Measurements from ENCODE around the gene DRD3.

Gene DRD3

GRCh38 chr3:114178770-114179368, at the start of gene DRD3:
TSS of gene DRD3 (minus strand) at chr3:114179052. CDS start at chr3:114171992, 7,060 bp downstream.
- no peak within 1 kb of the TSS for H3K9ac ChIP-seq
- no peaks in the 10 kb centered on the region for H3K36me3 ChIP-seq
- H3K27me3 ChIP-seq = no peaks in the 10 kb centered on the region
- H4K20me1 ChIP-seq = no peaks in the 10 kb centered on the region
- H3K4me2 ChIP-seq = no peak within 1 kb of the TSS
- H3K4me1 ChIP-seq = no peaks in the 10 kb centered on the region
- H3K27ac ChIP-seq = no peak within 1 kb of the TSS
- no peak for TF ChIP-seq Cebpa-rat (IDR thresholded peaks at IDR 0.05)
- H3K4me3 ChIP-seq = no peak within 1 kb of the TSS
- no peaks in the 10 kb centered on the region for H3K9me3 ChIP-seq (replicated peaks in 1 of 11)

- H3K9me3 ChIP-seq (replicated peaks in 1 of 11) = peaks cover 18 to 25% (median 22%) of the 10 kb centered on the region in 11 experiments
- H3K9ac ChIP-seq = no peak overlapping the region
- no peaks in the 10 kb centered on the region for H3K27me3 ChIP-seq
- no peak overlapping the region for H3K27ac ChIP-seq
- TF ChIP-seq Cebpa-rat (IDR thresholded peaks at IDR 0.05) = no peak
- no peaks in the 10 kb centered on the region for H4K20me1 ChIP-seq
- H3K36me3 ChIP-seq = peaks cover 0 to 6% (median 0%) of the 10 kb centered on the region in 11 experiments; a peak in 2 of 22 replicates
- H3K4me2 ChIP-seq = no peak overlapping the region
- H3K4me3 ChIP-seq = no peak overlapping the region
- H3K4me1 ChIP-seq = peaks cover 0 to 6% (median 0%) of the 10 kb centered on the region in 10 experiments; a peak in 2 of 20 replicates
These were observed 48.2 kb upstream of the DRD3 start for GRCh38 chr3:114227076-114227475.

- TF ChIP-seq Cebpa-rat (IDR thresholded peaks at IDR 0.05) = no peak
- H3K4me1 ChIP-seq = no peaks in the 10 kb centered on the region
- H3K27ac ChIP-seq = no peak overlapping the region
- no peaks in the 10 kb centered on the region for H4K20me1 ChIP-seq
- no peak overlapping the region for H3K9ac ChIP-seq
- peaks cover 0 to 6% (median 0%) of the 10 kb centered on the region in 11 experiments; a peak in 2 of 22 replicates for H3K36me3 ChIP-seq
- H3K27me3 ChIP-seq = no peaks in the 10 kb centered on the region
- H3K4me2 ChIP-seq = no peak overlapping the region
- peaks cover 18 to 25% (median 22%) of the 10 kb centered on the region in 11 experiments for H3K9me3 ChIP-seq (replicated peaks in 1 of 11)
- no peak overlapping the region for H3K4me3 ChIP-seq
These were observed 47.5 kb upstream of the DRD3 start for GRCh38 chr3:114226313-114226712.

- H3K27ac ChIP-seq = no peak overlapping the region
- no peak overlapping the region for H3K4me3 ChIP-seq
- no peaks in the 10 kb centered on the region for H3K27me3 ChIP-seq
- H3K4me1 ChIP-seq = 0 out of 20 replicates have a peak, but pooled peaks cover 0 to 5% (median 0%) of the 10 kb centered on the region in 10 experiments
- H3K9ac ChIP-seq = no peak overlapping the region
- H3K9me3 ChIP-seq (replicated peaks in 1 of 11) = peaks cover 18 to 25% (median 22%) of the 10 kb centered on the region in 11 experiments
- TF ChIP-seq Cebpa-rat (IDR thresholded peaks at IDR 0.05) = no peak
- no peak overlapping the region for H3K4me2 ChIP-seq
- H3K36me3 ChIP-seq = peaks cover 0 to 6% (median 0%) of the 10 kb centered on the region in 11 experiments; a peak in 2 of 22 replicates
- no peaks in the 10 kb centered on the region for H4K20me1 ChIP-seq
These were observed 44.3 kb upstream of the DRD3 start for GRCh38 chr3:114223143-114223542.

- Histone ChIP-seq H3K4me1 (0 out of 20 replicates have a peak, but pooled peaks cover 0 to 5% (median 0%) of the 10 kb centered on the region in 10 experiments), H3K27me3 (no peaks in the 10 kb centered on the region), H3K9ac (no peak overlapping the region), H3K4me3 (no peak overlapping the region), H3K9me3 (replicated peaks in 1 of 11) (peaks cover 18 to 25% (median 22%) of the 10 kb centered on the region in 11 experiments), H3K4me2 (no peak overlapping the region), H4K20me1 (no peaks in the 10 kb centered on the region), H3K27ac (no peak overlapping the region), H3K36me3 (peaks cover 0 to 6% (median 0%) of the 10 kb centered on the region in 11 experiments; a peak in 2 of 22 replicates)
- TF ChIP-seq Cebpa-rat (IDR thresholded peaks at IDR 0.05) = no peak
These were observed 43.0 kb upstream of the DRD3 start for GRCh38 chr3:114221881-114222264.

GRCh38 chr3:114221165-114221880, 42.5 kb upstream of the DRD3 start:
- Histone ChIP-seq H3K4me1 (0 out of 20 replicates have a peak, but pooled peaks cover 0 to 5% (median 0%) of the 10 kb centered on the region in 10 experiments), H3K27me3 (no peaks in the 10 kb centered on the region), H4K20me1 (no peaks in the 10 kb centered on the region), H3K9me3 (replicated peaks in 1 of 11) (peaks cover 18 to 25% (median 22%) of the 10 kb centered on the region in 11 experiments), H3K36me3 (peaks cover 0 to 6% (median 0%) of the 10 kb centered on the region in 11 experiments; a peak in 2 of 22 replicates), H3K9ac (no peak overlapping the region), H3K27ac (no peak overlapping the region), H3K4me2 (no peak overlapping the region), H3K4me3 (no peak overlapping the region)
- TF ChIP-seq Cebpa-rat (IDR thresholded peaks at IDR 0.05) = no peak

- H3K4me3 ChIP-seq = no peak overlapping the region
- H3K9me3 ChIP-seq (replicated peaks in 1 of 11) = peaks cover 6 to 10% (median 7%) of the 10 kb centered on the region in 11 experiments
- H3K27me3 ChIP-seq = no peaks in the 10 kb centered on the region
- TF ChIP-seq Cebpa-rat (IDR thresholded peaks at IDR 0.05) = no peak
- peaks cover 5 to 17% (median 10%) of the 10 kb centered on the region in 10 experiments for H3K4me1 ChIP-seq
- H3K9ac ChIP-seq = no peak overlapping the region
- no peaks in the 10 kb centered on the region for H4K20me1 ChIP-seq
- 0 out of 22 replicates have a peak, but pooled peaks cover 0 to 5% (median 0%) of the 10 kb centered on the region in 11 experiments for H3K36me3 ChIP-seq
- H3K27ac ChIP-seq = no peak overlapping the region
- H3K4me2 ChIP-seq = no peak overlapping the region; a peak in 1 of 22 replicates
These were observed 40.9 kb upstream of the DRD3 start for GRCh38 chr3:114219741-114220140.

GRCh38 chr3:114218578-114219185, 39.8 kb upstream of the DRD3 start:
- Histone ChIP-seq H3K36me3 (no peaks in the 10 kb centered on the region), H3K4me2 (no peak overlapping the region), H3K4me3 (no peak overlapping the region), H3K4me1 (peaks cover 13 to 25% (median 17%) of the 10 kb centered on the region in 10 experiments), H4K20me1 (no peaks in the 10 kb centered on the region), H3K27ac (no peak overlapping the region), H3K27me3 (no peaks in the 10 kb centered on the region), H3K9ac (no peak overlapping the region), H3K9me3 (replicated peaks in 1 of 11) (no peaks in the 10 kb centered on the region)
- no peak for TF ChIP-seq Cebpa-rat (IDR thresholded peaks at IDR 0.05)

- H3K4me2 ChIP-seq = no peak overlapping the region
- H3K36me3 ChIP-seq = no peaks in the 10 kb centered on the region
- H3K27me3 ChIP-seq = no peaks in the 10 kb centered on the region
- H3K9me3 ChIP-seq (replicated peaks in 1 of 11) = no peaks in the 10 kb centered on the region
- H3K9ac ChIP-seq = no peak overlapping the region
- H3K4me3 ChIP-seq = no peak overlapping the region
- no peak for TF ChIP-seq Cebpa-rat (IDR thresholded peaks at IDR 0.05)
- peaks cover 17 to 30% (median 22%) of the 10 kb centered on the region in 10 experiments for H3K4me1 ChIP-seq
- H4K20me1 ChIP-seq = no peaks in the 10 kb centered on the region
- H3K27ac ChIP-seq = no peak overlapping the region
These were observed 39.2 kb upstream of the DRD3 start for GRCh38 chr3:114218006-114218405.

All from BLaER1 treated with 17β-estradiol and CSF1 and Interleukin-3, amounts not matched to agents 10 nM and 100 nM (cell line).